HepG2 (cell line): ENCODE data around the gene FYB2. TPM values are rescaled to one million over a fixed set of nuclear protein-coding genes. Genes with fewer than 3 reads are reported as not detected.

Experiments
- AFF4 ChIP-seq: sonication (generic); formaldehyde crosslinking; IDR thresholded peaks from 2 replicates; pipeline ENCODE4 v1.4.0; 2020; ENCODE audit warnings: missing genetic modification reagents
- AGO1 ChIP-seq: fragments of 200-400 bp; formaldehyde crosslinking; IDR thresholded peaks from 2 replicates; pipeline ENCODE4 v1.6.1; 2017; ENCODE audit warnings: mild to moderate bottlenecking, low read depth, low read length, moderate library complexity; ENCODE audit not compliant: poor library complexity, severe bottlenecking
- ARID5B ChIP-seq: IDR thresholded peaks from 2 replicates; pipeline ENCODE4 v1.4.0; 2020; ENCODE audit warnings: mild to moderate bottlenecking, missing genetic modification reagents
- BRCA1 ChIP-seq: sonication (generic); formaldehyde crosslinking; IDR thresholded peaks from 2 replicates; pipeline ENCODE4 v1.4.0; 2020; ENCODE audit warnings: missing genetic modification reagents
- ELF1 ChIP-seq: sonication (generic); formaldehyde crosslinking; IDR thresholded peaks from 2 replicates; pipeline ENCODE4 v1.4.0; 2020; ENCODE audit warnings: missing genetic modification reagents
- ETV5 ChIP-seq: IDR thresholded peaks from 2 replicates; pipeline ENCODE4 v1.6.1; 2018; ENCODE audit warnings: missing biosample characterization, missing genetic modification reagents, inconsistent platforms, borderline replicate concordance
- HNRNPH1 ChIP-seq: fragments of 200-400 bp; formaldehyde crosslinking; optimal IDR thresholded peaks from 2 replicates; pipeline ENCODE3; 2017; ENCODE audit warnings: mild to moderate bottlenecking, low read depth, low read length
- KAT8 ChIP-seq: IDR thresholded peaks from 2 replicates; pipeline ENCODE4 v1.6.1; 2016; ENCODE audit warnings: missing genetic modification reagents, missing compliant biosample characterization
- KLF11 ChIP-seq: IDR thresholded peaks from 2 replicates; pipeline ENCODE4 v1.6.1; 2016; ENCODE audit warnings: missing compliant biosample characterization
- SNRNP70 ChIP-seq: fragments of 200-400 bp; formaldehyde crosslinking; IDR thresholded peaks from 2 replicates; pipeline ENCODE4 v1.6.1; 2017; ENCODE audit warnings: mild to moderate bottlenecking, low read depth, low read length, moderate library complexity
- SOX6 ChIP-seq, 2 experiments: fragments of 450-650 bp in 1 of 2; sonication (generic) in 1 of 2; formaldehyde crosslinking in 1 of 2; IDR thresholded peaks; 2 replicates each; pipeline versions ENCODE4 v1.4.0 to v1.6.1; 2017 to 2020; ENCODE audit warnings: antibody characterized with exemption in 1 of 2, mild to moderate bottlenecking in 1 of 2, missing genetic modification reagents in 1 of 2
- THAP11 ChIP-seq: IDR thresholded peaks from 2 replicates; pipeline ENCODE4 v1.6.1; 2016; ENCODE audit warnings: missing biosample characterization, missing genetic modification reagents
- ZBTB33 ChIP-seq: sonication (generic); formaldehyde crosslinking; IDR thresholded peaks from 2 replicates; pipeline ENCODE4 v1.4.0; 2020; ENCODE audit warnings: missing genetic modification reagents
- ZNF12 ChIP-seq: sonication (generic); formaldehyde crosslinking; IDR thresholded peaks from 2 replicates; pipeline ENCODE4 v1.5.0; 2020; ENCODE audit warnings: missing genetic modification reagents
- ZNF234 ChIP-seq: sonication (generic); formaldehyde crosslinking; conservative IDR thresholded peaks from 2 replicates; pipeline ENCODE4 v1.5.1; 2020; ENCODE audit warnings: mild to moderate bottlenecking, missing genetic modification reagents
- ZNF709 ChIP-seq: sonication (generic); formaldehyde crosslinking; IDR thresholded peaks from 2 replicates; pipeline ENCODE4 v1.5.0; 2020; ENCODE audit warnings: mild to moderate bottlenecking, missing genetic modification reagents
- ZNF891 ChIP-seq: sonication (generic); formaldehyde crosslinking; IDR thresholded peaks from 2 replicates; pipeline ENCODE4 v1.5.0; 2020; ENCODE audit warnings: mild to moderate bottlenecking, missing genetic modification reagents
- ZUFSP ChIP-seq: sonication (generic); formaldehyde crosslinking; IDR thresholded peaks from 2 replicates; pipeline ENCODE4 v1.9.0; 2021; ENCODE audit warnings: missing genetic modification reagents, mild to moderate bottlenecking, borderline replicate concordance
- polyA plus RNA-seq, 8 experiments: library from polyadenylated mRNA; depleted of rRNA in 3 of 8; stranded (reverse) in 7 of 8; unstranded in 1 of 8; fragments of >200 nt; fragmentation: Illumina TruSeq in 4 of 8; extraction: Trizol in 4 of 8; gene quantifications; 2 replicates each; pipeline versions ENCODE4 v1.2.1 to v1.2.3, GENCODE V29; 2011 to 2016; ENCODE audit warnings: low read depth in 4 of 8, missing spikeins in 1 of 8, mixed read lengths in 1 of 8; ENCODE audit not compliant: insufficient read depth in 1 of 8
- total RNA-seq, 5 experiments: library from RNA; depleted of rRNA; stranded (reverse); fragments of >200 nt; fragmentation: Illumina TruSeq; extraction: Trizol; gene quantifications; 2 replicates each; pipeline ENCODE4 v1.2.3, GENCODE V29; 2016; ENCODE audit warnings: low read depth in 1 of 5

The FYB2 gene
- total and polyA plus RNA-seq, 2 of the 13 experiments (the other 11 are each of a cell fraction or from before 2014, with no cell fraction given), result 1.2 to 2.7 TPM

- no peak for TF ChIP-seq ZUFSP (CRISPR knock-in tag)
- no peak for TF ChIP-seq ZNF709 (CRISPR knock-in tag)
- no peak for TF ChIP-seq BRCA1
- peak; percentile 87 for TF ChIP-seq ZNF12
- 0 out of 2 replicates have a peak, but pooled peaks have one; percentile 21 for TF ChIP-seq ELF1
- 0 out of 2 replicates have a peak, but pooled peaks have one; percentile 21 for TF ChIP-seq KAT8
- no peak for TF ChIP-seq ZNF234 (CRISPR knock-in tag)
- no peak for TF ChIP-seq AFF4 (CRISPR knock-in tag)
- no peak for TF ChIP-seq ZNF891 (CRISPR knock-in tag)
- no peak for TF ChIP-seq ETV5 (CRISPR knock-in tag)
- TF ChIP-seq ZBTB33 (CRISPR knock-in tag), result peak; percentile 36; the same call in 1 of the 2 replicates
- TF ChIP-seq THAP11 (CRISPR knock-in tag), result no peak
- TF ChIP-seq SOX6 (IDR thresholded peaks at IDR 0.05), result no peak
- no peak for TF ChIP-seq SOX6 (CRISPR knock-in tag; IDR thresholded peaks at IDR 0.05)
- peak; percentile 23 for TF ChIP-seq ARID5B (CRISPR knock-in tag)
- TF ChIP-seq HNRNPH1, result no peak
- no peak for TF ChIP-seq AGO1
- no peak for TF ChIP-seq KLF11 (CRISPR knock-in tag)
- TF ChIP-seq SNRNP70, result no peak
Measured at GRCh38 chr1:56831871-56832693, 12.9 kb upstream of the FYB2 start (continued).
